SK-N-SH (cell line): ENCODE measurements around the gene GEN1. TPM values are rescaled to one million over a fixed set of nuclear protein-coding genes. Genes with fewer than 3 reads are reported as not detected.

Source experiments
- CTCF ChIA-PET: fragments of 300-600, 350-600 bp; formaldehyde crosslinking; extraction: SDS; loops from one replicate; lab custom pipeline; 2021; lab: Yijun Ruan, JAX
- POLR2A ChIA-PET: fragments of 350-600 bp; sonication (Branson Sonifier 250); formaldehyde crosslinking; extraction: SDS; loops from one replicate; lab custom pipeline; 2020; ENCODE audit warnings: antibody characterized with exemption, inconsistent platforms; lab: Yijun Ruan, JAX
- DNase-seq: peaks from one replicate; pipeline ENCODE4 v3.0.0; 2012
- H2AFZ ChIP-seq: fragments of 200-600 bp; sonication (generic); 2 replicates; pipeline ENCODE4 v1.8.1; 2016; ENCODE audit warnings: antibody characterized with exemption, mild to moderate bottlenecking, low read depth
- H3F3A ChIP-seq: fragments of 200-600 bp; sonication (generic); replicated peaks from 2 replicates; pipeline ENCODE3; 2016; ENCODE audit warnings: antibody characterized with exemption, mild to moderate bottlenecking; ENCODE audit not compliant: insufficient read depth
- H3K27ac ChIP-seq, 2 experiments: fragments of 200-500 bp in 1 of 2; fragments of 200-600 bp in 1 of 2; sonication (Bioruptor generic) in 1 of 2; sonication (generic), shearing (Covaris generic) in 1 of 2; 2 replicates each; pipeline versions ENCODE4 v1.5.1 to v1.6.1; 2014 to 2016; ENCODE audit warnings: low read depth in 2 of 2, inconsistent platforms in 1 of 2, low read length in 1 of 2, mild to moderate bottlenecking in 1 of 2, mixed read lengths in 1 of 2
- H3K27me3 ChIP-seq: fragments of 200-600 bp; sonication (generic), shearing (Covaris generic); 2 replicates; pipeline ENCODE4 v1.6.1; 2016; ENCODE audit warnings: mixed run types; ENCODE audit not compliant: insufficient read depth
- H3K36me3 ChIP-seq, 2 experiments: fragments of 200-500 bp in 1 of 2; fragments of 200-600 bp in 1 of 2; sonication (Bioruptor generic) in 1 of 2; sonication (generic) in 1 of 2; replicated peaks in 1 of 2; 2 replicates each; pipeline versions ENCODE3 to v1.5.1; 2014 to 2016; ENCODE audit warnings: low read length in 1 of 2, mild to moderate bottlenecking in 1 of 2; ENCODE audit not compliant: insufficient read depth in 2 of 2, control insufficient read depth in 1 of 2
- H3K4me1 ChIP-seq, 2 experiments: fragments of 200-500 bp in 1 of 2; fragments of 200-600 bp in 1 of 2; sonication (Bioruptor generic) in 1 of 2; sonication (generic), shearing (Covaris generic) in 1 of 2; 2 replicates each; pipeline versions ENCODE4 v1.5.1 to v1.6.1; 2014 to 2016; ENCODE audit warnings: low read depth in 1 of 2, low read length in 1 of 2, mixed run types in 1 of 2; ENCODE audit not compliant: insufficient read depth in 2 of 2, control insufficient read depth in 1 of 2
- H3K4me2 ChIP-seq: fragments of 200-600 bp; sonication (generic), shearing (Covaris generic); 2 replicates; pipeline ENCODE4 v1.6.1; 2017; ENCODE audit warnings: mixed run types
- H3K4me3 ChIP-seq, 2 experiments: fragments of 200-500 bp in 1 of 2; fragments of 200-600 bp in 1 of 2; sonication (Bioruptor generic) in 1 of 2; sonication (generic), shearing (Covaris generic) in 1 of 2; 2 replicates each; pipeline versions ENCODE4 v1.5.1 to v1.8.1; 2014 to 2016; ENCODE audit warnings: low read depth in 2 of 2, inconsistent platforms in 1 of 2, low read length in 1 of 2, mild to moderate bottlenecking in 1 of 2, mixed read lengths in 1 of 2, moderate library complexity in 1 of 2
- H3K79me2 ChIP-seq: fragments of 200-600 bp; sonication (generic); 2 replicates; pipeline ENCODE4 v1.8.1; 2017; ENCODE audit warnings: mild to moderate bottlenecking; ENCODE audit not compliant: insufficient read depth
- H3K9ac ChIP-seq: fragments of 200-600 bp; sonication (generic); 2 replicates; pipeline ENCODE4 v1.6.1; 2017; ENCODE audit warnings: mixed run types
- H3K9me2 ChIP-seq: fragments of 200-600 bp; sonication (generic); 2 replicates; pipeline ENCODE4 v1.6.1; 2017; ENCODE audit warnings: mixed run types
- H3K9me3 ChIP-seq: fragments of 200-600 bp; sonication (generic); 2 replicates; pipeline ENCODE4 v1.6.1; 2017; ENCODE audit warnings: mixed run types, mild to moderate bottlenecking, moderate library complexity
- H4K20me1 ChIP-seq: fragments of 200-600 bp; sonication (generic); 2 replicates; pipeline ENCODE4 v1.6.1; 2017; ENCODE audit warnings: mild to moderate bottlenecking, mixed run types; ENCODE audit not compliant: insufficient read depth
- CHD2 ChIP-seq: fragments of 150-350 bp; IDR thresholded peaks from 2 replicates; pipeline ENCODE4 v1.6.1; 2018; ENCODE audit warnings: low read length; ENCODE audit not compliant: partially characterized antibody
- CTCF ChIP-seq: fragments of 200-600 bp; sonication (generic); IDR thresholded peaks from 2 replicates; pipeline ENCODE4 v1.6.1; 2017; ENCODE audit warnings: antibody characterized with exemption, mild to moderate bottlenecking, moderate library complexity
- ELF1 ChIP-seq: IDR thresholded peaks from 2 replicates; pipeline ENCODE4 v1.4.0; 2012
- EP300 ChIP-seq, 2 experiments: IDR thresholded peaks; 2 replicates each; pipeline versions ENCODE4 v1.4.0 to v1.6.1; 2012; ENCODE audit warnings: borderline replicate concordance in 1 of 2, low read depth in 1 of 2, low read length in 1 of 2
- FOSL2 ChIP-seq: IDR thresholded peaks from 2 replicates; pipeline ENCODE4 v1.4.0; 2012; ENCODE audit warnings: low read depth, mild to moderate bottlenecking, moderate library complexity, borderline replicate concordance
- FOXJ3 ChIP-seq: sonication (generic); formaldehyde crosslinking; IDR thresholded peaks from 2 replicates; pipeline ENCODE4 v1.5.1; 2020; ENCODE audit warnings: mild to moderate bottlenecking, missing genetic modification reagents
- FOXM1 ChIP-seq: IDR thresholded peaks from 2 replicates; pipeline ENCODE4 v1.4.0; 2012; ENCODE audit warnings: low read depth, mild to moderate bottlenecking
- GABPA ChIP-seq: IDR thresholded peaks from 2 replicates; pipeline ENCODE4 v1.4.0; 2012; ENCODE audit warnings: low read depth, mild to moderate bottlenecking
- GATA2 ChIP-seq: sonication (generic); formaldehyde crosslinking; IDR thresholded peaks from 2 replicates; pipeline ENCODE4 v1.5.0; 2020; ENCODE audit warnings: mild to moderate bottlenecking, missing genetic modification reagents
- MAX ChIP-seq: IDR thresholded peaks from 2 replicates; pipeline ENCODE4 v1.4.0; 2012; ENCODE audit warnings: low read depth
- MEF2A ChIP-seq: IDR thresholded peaks from 2 replicates; pipeline ENCODE4 v1.4.0; 2012; ENCODE audit warnings: low read depth, borderline replicate concordance
- NFIC ChIP-seq: IDR thresholded peaks from 2 replicates; pipeline ENCODE4 v1.4.0; 2012; ENCODE audit warnings: borderline replicate concordance
- NRF1 ChIP-seq: IDR thresholded peaks from 2 replicates; pipeline ENCODE4 v1.6.1; 2012; ENCODE audit warnings: low read depth, mild to moderate bottlenecking, low read length
- POLR2AphosphoS5 ChIP-seq: IDR thresholded peaks from 2 replicates; pipeline ENCODE4 v1.6.1; 2012; ENCODE audit warnings: low read depth, low read length
- RAD21 ChIP-seq: IDR thresholded peaks from 2 replicates; pipeline ENCODE4 v1.6.1; 2012; ENCODE audit warnings: mild to moderate bottlenecking, low read length
- RCOR1 ChIP-seq: fragments of 150-350 bp; IDR thresholded peaks from 2 replicates; pipeline ENCODE4 v1.6.1; 2017; ENCODE audit warnings: antibody characterized with exemption, low read length
- SIN3A ChIP-seq: IDR thresholded peaks from 2 replicates; pipeline ENCODE4 v1.6.1; 2012; ENCODE audit warnings: low read depth, mild to moderate bottlenecking, low read length, moderate library complexity, borderline replicate concordance
- SMC3 ChIP-seq: IDR thresholded peaks from 2 replicates; pipeline ENCODE4 v1.6.1; 2012; ENCODE audit warnings: low read depth, low read length, improper control_type of control experiment
- TCF12 ChIP-seq: IDR thresholded peaks from 2 replicates; pipeline ENCODE4 v1.4.0; 2012
- TEAD4 ChIP-seq: IDR thresholded peaks from 2 replicates; pipeline ENCODE4 v1.4.0; 2012; ENCODE audit warnings: mild to moderate bottlenecking, borderline replicate concordance; ENCODE audit not compliant: insufficient read depth
- USF2 ChIP-seq: fragments of 150-350 bp; IDR thresholded peaks from 2 replicates; pipeline ENCODE4 v1.6.1; 2017; ENCODE audit warnings: antibody characterized with exemption, low read length, low read depth, borderline replicate concordance
- YY1 ChIP-seq: IDR thresholded peaks from 2 replicates; pipeline ENCODE4 v1.4.0; 2012; ENCODE audit warnings: low read depth, mild to moderate bottlenecking
- WGBS: methylation state at CpG from one replicate; pipeline ENCODE4 v1.1.6; 2017; ENCODE audit warnings: low lambda C conversion rate; 5-methylcytosine and 5-hydroxymethylcytosine counted together
- polyA plus RNA-seq, 3 experiments: library from polyadenylated mRNA; depleted of rRNA; stranded (reverse); fragments of >200 nt; gene quantifications; 2 replicates each; pipeline ENCODE4 v1.2.3, GENCODE V29; 2012
- TF ChIP-seq, protein P1 (sequence below): IDR thresholded peaks from 2 replicates; pipeline ENCODE4; 2012
- TF ChIP-seq, protein P2 (sequence below): IDR thresholded peaks from 2 replicates; pipeline ENCODE4 v1.4.0; 2012; ENCODE audit warnings: low read depth, borderline replicate concordance
- TF ChIP-seq, protein P3 (sequence below): IDR thresholded peaks from 2 replicates; pipeline ENCODE4 v1.4.0; 2012; ENCODE audit warnings: low read depth, borderline replicate concordance

GEN1 gene
- polyA plus RNA-seq, 1 of the 3 experiments (the other 2 are of a cell fraction) = 5.3 TPM

DNA sequence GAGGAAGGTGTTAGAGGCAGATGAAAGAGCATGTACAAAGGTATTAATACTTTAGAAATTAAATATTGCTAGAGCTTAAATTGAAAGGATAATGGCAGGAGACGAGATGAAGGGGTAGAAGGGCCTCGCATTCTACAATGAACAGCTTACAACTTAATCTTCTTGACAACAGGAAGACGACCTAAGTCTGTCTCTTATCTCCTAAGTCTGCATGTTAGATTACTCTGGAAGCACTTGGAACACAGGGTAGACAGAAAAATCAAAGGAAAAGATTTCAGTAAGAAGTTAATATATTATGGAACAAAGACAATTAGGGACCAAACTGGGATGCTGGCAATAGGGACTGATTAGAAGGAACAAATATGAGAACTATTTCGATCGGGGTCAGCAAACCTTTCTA, 35.2 kb upstream of the GEN1 start (continued):
- TF ChIP-seq ELF1 = no peak

GRCh38 chr2:17719562-17720371, 34.2 kb upstream of the GEN1 start:
- H3K4me3 ChIP-seq = no peak overlapping the region; a peak in 1 of 4 replicates
- peaks cover 84 to 87% of the 10 kb centered on the region in 2 experiments for H3K36me3 ChIP-seq
- no peak overlapping the region for H3K4me2 ChIP-seq
- no peaks in the 10 kb centered on the region for H3K9me3 ChIP-seq
- H3K79me2 ChIP-seq = no peaks in the 10 kb centered on the region; the same call in 1 of the 2 replicates
- H2AFZ ChIP-seq = no peak overlapping the region
- no peak overlapping the region for H3K9ac ChIP-seq
- H4K20me1 ChIP-seq = no peaks in the 10 kb centered on the region
- H3K9me2 ChIP-seq = no peaks in the 10 kb centered on the region
- no peaks in the 10 kb centered on the region for H3K27me3 ChIP-seq
- TF ChIP-seq RAD21 = peak; percentile 82
- TF ChIP-seq NRF1 = no peak
- no peak for TF ChIP-seq USF2
- peak; percentile 94 for TF ChIP-seq CTCF
- TF ChIP-seq RCOR1 = no peak
- no peak for TF ChIP-seq CHD2
- no peak for TF ChIP-seq POLR2AphosphoS5
- TF ChIP-seq, protein P1, sequence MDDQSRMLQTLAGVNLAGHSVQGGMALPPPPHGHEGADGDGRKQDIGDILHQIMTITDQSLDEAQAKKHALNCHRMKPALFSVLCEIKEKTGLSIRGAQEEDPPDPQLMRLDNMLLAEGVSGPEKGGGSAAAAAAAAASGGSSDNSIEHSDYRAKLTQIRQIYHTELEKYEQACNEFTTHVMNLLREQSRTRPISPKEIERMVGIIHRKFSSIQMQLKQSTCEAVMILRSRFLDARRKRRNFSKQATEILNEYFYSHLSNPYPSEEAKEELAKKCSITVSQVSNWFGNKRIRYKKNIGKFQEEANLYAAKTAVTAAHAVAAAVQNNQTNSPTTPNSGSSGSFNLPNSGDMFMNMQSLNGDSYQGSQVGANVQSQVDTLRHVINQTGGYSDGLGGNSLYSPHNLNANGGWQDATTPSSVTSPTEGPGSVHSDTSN = no peak
- TF ChIP-seq TEAD4 = no peak
- TF ChIP-seq FOXM1 = no peak
- TF ChIP-seq NFIC = no peak
- TF ChIP-seq YY1 = no peak
- TF ChIP-seq GATA2 (CRISPR knock-in tag) = no peak
- TF ChIP-seq FOXJ3 = no peak
- no peak for TF ChIP-seq MEF2A
- TF ChIP-seq MAX = no peak
- no peak for TF ChIP-seq EP300 (IDR thresholded peaks at IDR 0.05; ENCODE audit: borderline replicate concordance in 1 of 2, low read depth in 1 of 2, low read length in 1 of 2)
- TF ChIP-seq SIN3A = no peak
- TF ChIP-seq, protein P2, sequence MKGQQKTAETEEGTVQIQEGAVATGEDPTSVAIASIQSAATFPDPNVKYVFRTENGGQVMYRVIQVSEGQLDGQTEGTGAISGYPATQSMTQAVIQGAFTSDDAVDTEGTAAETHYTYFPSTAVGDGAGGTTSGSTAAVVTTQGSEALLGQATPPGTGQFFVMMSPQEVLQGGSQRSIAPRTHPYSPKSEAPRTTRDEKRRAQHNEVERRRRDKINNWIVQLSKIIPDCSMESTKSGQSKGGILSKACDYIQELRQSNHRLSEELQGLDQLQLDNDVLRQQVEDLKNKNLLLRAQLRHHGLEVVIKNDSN = no peak
- TF ChIP-seq SMC3 = peak; percentile 50
- TF ChIP-seq TCF12 = no peak
- TF ChIP-seq, protein P3, sequence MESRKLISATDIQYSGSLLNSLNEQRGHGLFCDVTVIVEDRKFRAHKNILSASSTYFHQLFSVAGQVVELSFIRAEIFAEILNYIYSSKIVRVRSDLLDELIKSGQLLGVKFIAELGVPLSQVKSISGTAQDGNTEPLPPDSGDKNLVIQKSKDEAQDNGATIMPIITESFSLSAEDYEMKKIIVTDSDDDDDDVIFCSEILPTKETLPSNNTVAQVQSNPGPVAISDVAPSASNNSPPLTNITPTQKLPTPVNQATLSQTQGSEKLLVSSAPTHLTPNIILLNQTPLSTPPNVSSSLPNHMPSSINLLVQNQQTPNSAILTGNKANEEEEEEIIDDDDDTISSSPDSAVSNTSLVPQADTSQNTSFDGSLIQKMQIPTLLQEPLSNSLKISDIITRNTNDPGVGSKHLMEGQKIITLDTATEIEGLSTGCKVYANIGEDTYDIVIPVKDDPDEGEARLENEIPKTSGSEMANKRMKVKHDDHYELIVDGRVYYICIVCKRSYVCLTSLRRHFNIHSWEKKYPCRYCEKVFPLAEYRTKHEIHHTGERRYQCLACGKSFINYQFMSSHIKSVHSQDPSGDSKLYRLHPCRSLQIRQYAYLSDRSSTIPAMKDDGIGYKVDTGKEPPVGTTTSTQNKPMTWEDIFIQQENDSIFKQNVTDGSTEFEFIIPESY = no peak
- TF ChIP-seq GABPA = no peak
- no peak for TF ChIP-seq FOSL2
- ChIA-PET POLR2A (no interaction called here), CTCF (interaction anchor here (0.8 to 5.5 kb wide), 45 partner anchors 10 to 659 kb away, joined by 3 to 72 read pairs (median 6); partner anchors contain the start of genes GEN1, MSGN1 and SMC6)
- WGBS = 80% methylated on average over 4 of the region's 4 CpGs
- H3F3A ChIP-seq = peaks cover 17% of the 10 kb centered on the region
- DNase-seq = peak; percentile 24
- H3K4me1 ChIP-seq = no peaks in the 10 kb centered on the region
- H3K27ac ChIP-seq = 0 out of 4 replicates have a peak overlapping the region, but pooled peaks of 1 of the 2 experiments have one; percentile 5
